NCI-H2029 (cell line): Measurements from ENCODE around the gene PSMD12.
"Not testable (repeated sequence)": the region's sequence is repeated elsewhere in the genome, so short reads cannot be mapped to it uniquely, and the experiment has no call there.

Source experiments
- DNase-seq: peaks from one replicate; lab custom pipeline; 2025; lab: John Stamatoyannopoulos, UW

Gene PSMD12

GRCh38 chr17:67305446-67306235 is 60.7 kb downstream of the PSMD12 start:
- not testable (repeated sequence) for DNase-seq

DNA sequence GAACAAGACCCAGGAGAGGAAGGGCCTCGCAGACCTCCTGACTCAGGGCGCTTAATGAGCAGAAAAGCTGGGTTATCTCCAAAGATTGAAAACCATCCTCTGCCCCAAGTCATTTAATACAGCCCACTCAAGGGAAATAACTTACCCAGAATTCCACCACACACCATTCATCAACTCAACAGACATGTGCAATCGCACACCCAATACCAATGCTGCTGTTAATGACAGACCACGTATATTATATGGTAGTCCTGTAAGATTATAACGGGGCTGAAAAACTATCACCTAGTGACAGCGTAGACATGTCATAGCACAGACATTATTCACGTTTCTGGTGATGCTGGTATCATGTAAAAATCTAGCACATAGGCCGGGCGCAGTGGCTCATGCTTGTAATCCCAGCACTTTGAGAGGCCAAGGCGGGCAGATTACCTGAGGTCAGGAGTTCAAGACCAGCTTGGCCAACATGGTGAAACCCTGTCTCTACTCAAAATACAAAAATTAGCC is 68.9 kb downstream of the PSMD12 start:
- DNase-seq, result no peak

DNA sequence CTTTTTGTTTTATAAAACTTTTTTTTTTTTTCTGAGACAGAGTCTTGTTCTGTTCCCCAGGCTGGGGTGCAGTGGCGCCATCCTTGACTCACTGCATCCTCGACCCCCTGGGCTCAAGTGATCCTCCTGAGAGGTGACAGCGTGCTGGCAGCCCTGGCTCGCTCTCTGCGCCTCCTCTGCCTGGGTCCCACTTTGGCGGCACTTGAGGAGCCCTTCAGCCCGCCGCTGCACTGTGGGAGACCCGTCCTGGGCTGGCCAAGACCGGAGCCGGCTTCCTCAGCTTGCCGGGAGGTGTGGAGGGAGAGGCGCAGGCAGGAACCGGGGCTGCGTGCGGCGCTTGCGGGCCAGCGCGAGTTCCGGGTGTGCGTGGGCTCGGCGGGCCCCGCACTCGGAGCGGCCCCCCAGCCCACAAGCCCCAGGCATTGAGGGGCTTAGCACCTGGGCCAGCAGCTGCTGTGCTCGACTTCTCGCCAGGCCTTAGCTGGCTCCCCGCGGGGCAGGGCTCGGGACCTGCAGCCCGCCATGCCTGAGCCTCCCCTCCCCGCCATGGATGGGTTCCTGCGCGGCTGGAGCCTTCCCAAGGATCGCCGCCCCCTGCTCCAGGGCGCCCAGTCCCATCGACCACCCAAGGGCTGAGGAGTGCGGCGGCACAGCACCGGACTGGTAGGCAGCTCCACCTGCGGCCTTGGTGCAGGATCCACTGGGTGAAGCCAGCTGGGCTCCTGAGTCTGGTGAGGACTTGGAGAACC is 71.8 kb downstream of the PSMD12 start:
- no peak for DNase-seq

DNA sequence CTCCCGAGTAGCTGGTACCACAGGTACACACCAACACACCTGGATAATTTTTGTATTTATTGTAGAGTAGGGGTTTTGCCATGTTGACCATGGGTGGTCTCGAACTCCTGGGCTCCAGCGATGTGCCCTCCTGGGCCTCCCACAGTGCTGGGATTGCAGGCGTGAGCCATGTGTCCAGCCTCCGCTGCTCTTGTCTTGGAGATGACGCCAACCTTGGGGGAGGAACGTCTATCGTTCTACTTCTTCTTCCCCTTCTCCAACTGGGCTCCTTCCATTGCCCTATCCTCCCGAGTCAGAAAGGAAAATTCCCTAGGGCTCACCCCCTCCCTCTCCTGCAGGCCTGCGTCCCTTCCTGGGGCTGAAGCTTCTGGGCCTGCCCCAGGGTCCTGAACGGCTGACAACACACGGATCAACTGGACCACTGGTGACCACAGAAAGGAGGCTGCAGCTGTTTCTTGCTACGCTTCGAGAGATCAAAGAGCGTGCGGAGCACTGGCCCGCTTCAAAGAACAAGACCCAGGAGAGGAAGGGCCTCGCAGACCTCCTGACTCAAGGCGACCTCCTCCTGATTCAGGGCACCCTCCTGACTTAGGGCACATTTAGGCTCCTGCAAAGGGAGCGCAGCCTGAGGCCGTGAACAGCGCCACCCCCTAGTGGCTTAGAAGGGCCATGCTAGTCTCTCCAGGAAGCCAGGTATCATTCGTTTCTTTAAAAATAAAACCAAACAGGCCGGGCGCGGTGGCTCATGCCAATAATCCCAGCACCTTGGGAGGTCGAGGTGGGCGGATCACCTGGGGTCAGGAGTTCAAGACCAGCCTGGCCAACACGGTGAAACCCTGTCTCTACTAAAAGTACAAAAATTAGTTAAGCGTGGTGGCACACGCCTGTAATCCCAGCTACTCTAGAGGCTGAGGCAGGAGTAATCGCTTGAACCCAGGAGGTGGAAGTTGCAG is 72.8 kb downstream of the PSMD12 start:
- no peak for DNase-seq

- DNase-seq, result no peak
Observed at GRCh38 chr17:67290711-67291291, 75.6 kb downstream of the PSMD12 start.

DNA sequence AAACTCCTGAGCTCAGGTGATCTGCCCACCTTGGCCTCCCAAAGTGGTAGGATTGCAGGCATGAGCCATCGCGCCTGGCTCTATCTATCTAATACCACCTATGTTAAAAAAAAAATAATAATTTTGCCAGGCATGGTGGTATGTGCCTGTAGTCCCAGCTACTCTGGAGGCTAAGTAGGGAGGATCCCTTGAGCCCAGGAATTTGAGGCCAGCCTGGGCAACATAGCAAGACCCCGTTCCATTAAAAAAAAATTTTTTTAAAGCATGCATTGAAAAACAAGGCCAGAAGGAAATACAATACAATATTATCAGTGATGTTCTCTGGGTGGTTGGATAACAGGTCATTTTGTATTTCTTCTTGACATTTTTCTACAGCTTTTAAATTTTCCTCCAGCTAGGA is 76.1 kb downstream of the PSMD12 start:
- no peak for DNase-seq

GRCh38 chr17:67289181-67289876 is 77.0 kb downstream of the PSMD12 start:
- DNase-seq, result no peak
